ENCODE measurements around the gene PTPRG.

DNA sequence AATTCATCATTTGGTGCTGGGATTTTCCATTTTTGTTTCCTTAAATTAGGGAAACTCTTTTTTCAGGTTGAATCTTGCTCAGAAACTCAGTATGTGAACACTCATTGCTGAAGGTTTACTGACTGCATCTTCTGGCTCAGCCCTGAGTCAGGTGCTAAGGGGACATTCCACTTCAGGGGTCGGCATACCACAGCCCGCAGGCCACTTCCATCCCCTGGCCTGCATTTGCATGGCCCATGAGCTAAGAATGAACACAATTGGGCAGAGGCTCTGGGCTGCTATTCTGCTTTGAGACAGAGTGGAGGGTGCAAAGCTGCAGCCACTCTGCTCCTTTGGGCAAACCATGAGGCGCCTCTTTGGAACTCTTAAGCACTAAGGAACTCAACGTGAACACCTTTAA lies 647.0 kb downstream of the PTPRG start:
- no peak for TF ChIP-seq FOXA1 (IDR thresholded peaks at IDR 0.05)
- TF ChIP-seq TAF1 (conservative IDR thresholded peaks at IDR 0.05) = no peak
- TF ChIP-seq, protein P1, sequence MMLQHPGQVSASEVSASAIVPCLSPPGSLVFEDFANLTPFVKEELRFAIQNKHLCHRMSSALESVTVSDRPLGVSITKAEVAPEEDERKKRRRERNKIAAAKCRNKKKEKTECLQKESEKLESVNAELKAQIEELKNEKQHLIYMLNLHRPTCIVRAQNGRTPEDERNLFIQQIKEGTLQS (IDR thresholded peaks at IDR 0.05) = no peak
- TF ChIP-seq, protein P2, sequence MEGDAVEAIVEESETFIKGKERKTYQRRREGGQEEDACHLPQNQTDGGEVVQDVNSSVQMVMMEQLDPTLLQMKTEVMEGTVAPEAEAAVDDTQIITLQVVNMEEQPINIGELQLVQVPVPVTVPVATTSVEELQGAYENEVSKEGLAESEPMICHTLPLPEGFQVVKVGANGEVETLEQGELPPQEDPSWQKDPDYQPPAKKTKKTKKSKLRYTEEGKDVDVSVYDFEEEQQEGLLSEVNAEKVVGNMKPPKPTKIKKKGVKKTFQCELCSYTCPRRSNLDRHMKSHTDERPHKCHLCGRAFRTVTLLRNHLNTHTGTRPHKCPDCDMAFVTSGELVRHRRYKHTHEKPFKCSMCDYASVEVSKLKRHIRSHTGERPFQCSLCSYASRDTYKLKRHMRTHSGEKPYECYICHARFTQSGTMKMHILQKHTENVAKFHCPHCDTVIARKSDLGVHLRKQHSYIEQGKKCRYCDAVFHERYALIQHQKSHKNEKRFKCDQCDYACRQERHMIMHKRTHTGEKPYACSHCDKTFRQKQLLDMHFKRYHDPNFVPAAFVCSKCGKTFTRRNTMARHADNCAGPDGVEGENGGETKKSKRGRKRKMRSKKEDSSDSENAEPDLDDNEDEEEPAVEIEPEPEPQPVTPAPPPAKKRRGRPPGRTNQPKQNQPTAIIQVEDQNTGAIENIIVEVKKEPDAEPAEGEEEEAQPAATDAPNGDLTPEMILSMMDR (IDR thresholded peaks at IDR 0.05; ENCODE audit: low read depth, low read length, missing input control) = no peak

Measured in liver (tissue), 3 donors.